GM10248 (cell line): ENCODE results near the gene MYO5B.
"Not testable (repeated sequence)": the region's sequence is repeated elsewhere in the genome, so short reads cannot be mapped to it uniquely, and the experiment has no call there.

Experiments
- CTCF ChIA-PET: fragments of 300-600 bp; sonication (Branson Sonifier 250); formaldehyde crosslinking; extraction: SDS; loops from one replicate; lab custom pipeline; 2021; ENCODE audit warnings: antibody characterized with exemption; lab: Yijun Ruan, JAX
- POLR2A ChIA-PET: fragments of 350-650 bp; sonication (Branson Sonifier 250); formaldehyde crosslinking; extraction: SDS; loops from one replicate; lab custom pipeline; 2020; ENCODE audit warnings: antibody characterized with exemption; lab: Yijun Ruan, JAX
- DNase-seq: peaks from one replicate; pipeline ENCODE4 v3.0.0; 2012; ENCODE audit errors: extremely low spot score
- CTCF ChIP-seq: IDR thresholded peaks from 2 replicates; pipeline ENCODE4 v1.5.1; 2012; ENCODE audit warnings: mild to moderate bottlenecking, low read depth; ENCODE audit errors: extremely low read depth, missing control alignments, control extremely low read depth

MYO5B gene

GRCh38 chr18:50105027-50105426 lies 89.9 kb downstream of the MYO5B start:
- CTCF ChIA-PET, result interaction anchor here (1.0 kb wide), 1 partner anchor 24 kb away, joined by 3 read pairs; no protein-coding TSS in a partner anchor
- POLR2A ChIA-PET, result no interaction called here

GRCh38 chr18:50104421-50104820 lies 90.5 kb downstream of the MYO5B start:
- ChIA-PET CTCF (no interaction called here), POLR2A (no interaction called here)
- DNase-seq, result no peak
- no peak for TF ChIP-seq CTCF

More at GRCh38 chr18:50105027-50105426, 89.9 kb downstream of the MYO5B start:
- TF ChIP-seq CTCF, result no peak
- no peak for DNase-seq

GRCh38 chr18:50099725-50100407 lies 95.1 kb downstream of the MYO5B start:
- CTCF ChIA-PET, result interaction anchor here (0.9 to 2.1 kb wide), 10 partner anchors 16 to 257 kb away, joined by 3 to 7 read pairs (median 3); no protein-coding TSS in a partner anchor

GRCh38 chr18:50097702-50098101 lies 97.2 kb downstream of the MYO5B start:
- CTCF ChIA-PET, result no interaction called here
- POLR2A ChIA-PET, result no interaction called here
- no peak for TF ChIP-seq CTCF
- DNase-seq, result no peak

More at GRCh38 chr18:50099725-50100407, 95.1 kb downstream of the MYO5B start:
- peak; percentile 25 for DNase-seq
- POLR2A ChIA-PET, result no interaction called here
- no peak for TF ChIP-seq CTCF

GRCh38 chr18:50096766-50097435 lies 98.0 kb downstream of the MYO5B start:
- no peak for TF ChIP-seq CTCF
- ChIA-PET CTCF (no interaction called here), POLR2A (no interaction called here)
- no peak for DNase-seq

GRCh38 chr18:50094786-50095185 lies 100.2 kb downstream of the MYO5B start:
- CTCF ChIA-PET, result interaction anchor here (1.6 kb wide), 1 partner anchor 37 kb away, joined by 3 read pairs; no protein-coding TSS in a partner anchor
- POLR2A ChIA-PET, DNase-seq: not testable (repeated sequence)
